Prostate gland (tissue), 2 donors: ENCODE measurements around the gene KIAA1328.

Experiments used
- CTCF ChIP-seq, 4 experiments: fragments of 200-600 bp in 2 of 4; fragments of 450-650 bp in 2 of 4; sonication (generic) in 2 of 4; IDR thresholded peaks; 1 replicate in 3 of 4; 2 replicates in 1 of 4; pipeline ENCODE4 v1.5.1; 2016 to 2019; ENCODE audit warnings: antibody characterized with exemption in 4 of 4, mild to moderate bottlenecking in 2 of 4, moderate library complexity in 2 of 4
- POLR2A ChIP-seq: fragments of 450-650 bp; IDR thresholded peaks from one replicate; pipeline ENCODE4 v1.6.1; 2016; ENCODE audit warnings: antibody characterized with exemption, mild to moderate bottlenecking
- POLR2AphosphoS5 ChIP-seq: sonication (generic); formaldehyde crosslinking; IDR thresholded peaks from one replicate; pipeline ENCODE4 v1.6.1; 2017; ENCODE audit warnings: antibody characterized with exemption

- TF ChIP-seq POLR2A = no peak
- TF ChIP-seq CTCF (IDR thresholded peaks at IDR 0.05) = no peak
- TF ChIP-seq POLR2AphosphoS5 = no peak
Measured at GRCh38 chr18:37230768-37231167, 401.8 kb downstream of the KIAA1328 start.
